Measurements from ENCODE around the gene WAS. TPM values are rescaled to one million over a fixed set of nuclear protein-coding genes. Genes with fewer than 3 reads are reported as not detected.

WAS gene
- polyA plus RNA-seq, 3 donors = 2.8 to 3.0 (median 2.9) TPM

GRCh38 chrX:48709522-48710112 lies 26.0 kb downstream of the WAS start:
- DNase-seq (ENCODE audit: low read depth in 3 of 3, low spot score in 2 of 3) = no peak

- DNase-seq (ENCODE audit: low read depth in 3 of 3, low spot score in 2 of 3) = no peak
These were observed 27.7 kb downstream of the WAS start for GRCh38 chrX:48711162-48711928.

- no peak for DNase-seq (ENCODE audit: low read depth in 3 of 3, low spot score in 2 of 3)
These were observed 28.4 kb downstream of the WAS start for GRCh38 chrX:48711929-48712505.

GRCh38 chrX:48713847-48714246 lies 30.2 kb downstream of the WAS start:
- no peak for DNase-seq (ENCODE audit: low read depth in 3 of 3, low spot score in 2 of 3)

GRCh38 chrX:48714573-48714972 lies 31.0 kb downstream of the WAS start:
- DNase-seq (ENCODE audit: low read depth in 3 of 3, low spot score in 2 of 3) = no peak

- no peak for DNase-seq (ENCODE audit: low read depth in 3 of 3, low spot score in 2 of 3)
These were observed 31.5 kb downstream of the WAS start for GRCh38 chrX:48715072-48715471.

GRCh38 chrX:48715876-48716502 lies 32.4 kb downstream of the WAS start:
- no peak for DNase-seq (ENCODE audit: low read depth in 3 of 3, low spot score in 2 of 3)

- DNase-seq (ENCODE audit: low read depth in 3 of 3, low spot score in 2 of 3) = no peak
These were observed 36.4 kb downstream of the WAS start for GRCh38 chrX:48719958-48720357.

- DNase-seq (ENCODE audit: low read depth in 3 of 3, low spot score in 2 of 3) = no peak
These were observed 37.1 kb downstream of the WAS start for GRCh38 chrX:48720577-48721250.

GRCh38 chrX:48721916-48722315 lies 38.3 kb downstream of the WAS start:
- no peak for DNase-seq (ENCODE audit: low read depth in 3 of 3, low spot score in 2 of 3)

GRCh38 chrX:48726596-48726995 lies 43.0 kb downstream of the WAS start:
- DNase-seq (ENCODE audit: low read depth in 3 of 3, low spot score in 2 of 3) = no peak

- DNase-seq (ENCODE audit: low read depth in 3 of 3, low spot score in 2 of 3) = no peak
These were observed 45.1 kb downstream of the WAS start for GRCh38 chrX:48728653-48729052.

- DNase-seq (ENCODE audit: low read depth in 3 of 3, low spot score in 2 of 3) = no peak
These were observed 52.7 kb downstream of the WAS start for GRCh38 chrX:48736303-48736702.

GRCh38 chrX:48736878-48737212 lies 53.2 kb downstream of the WAS start:
- no peak for DNase-seq (ENCODE audit: low read depth in 3 of 3, low spot score in 2 of 3)

GRCh38 chrX:48737213-48737938 lies 53.8 kb downstream of the WAS start:
- peak; percentile 77 to 88 (median 86) for DNase-seq (ENCODE audit: low read depth in 3 of 3, low spot score in 2 of 3)

- no peak for DNase-seq (ENCODE audit: low read depth in 3 of 3, low spot score in 2 of 3)
These were observed 54.3 kb downstream of the WAS start for GRCh38 chrX:48737940-48738339.

Data from right renal cortex interstitium (tissue), 3 donors.